Liver (tissue), 2 donors: Measurements from ENCODE around the gene MARVELD1.

Experiments
- CTCF ChIP-seq: fragments of 150-350 bp; IDR thresholded peaks from 2 replicates; pipeline ENCODE4 v1.5.1; 2017; ENCODE audit warnings: improper control_type of control experiment, low read depth, low read length; ENCODE audit not compliant: missing input control
- MAX ChIP-seq: IDR thresholded peaks from 2 replicates; pipeline ENCODE4 v1.6.1; 2016; ENCODE audit warnings: antibody characterized with exemption
- YY1 ChIP-seq: IDR thresholded peaks from 2 replicates; pipeline ENCODE4 v1.6.1; 2016; ENCODE audit warnings: antibody characterized with exemption, mild to moderate bottlenecking
- ZBTB33 ChIP-seq: IDR thresholded peaks from 2 replicates; pipeline ENCODE4 v1.6.1; 2016; ENCODE audit warnings: antibody characterized with exemption
- donor health status: healthy.

- TF ChIP-seq YY1: no peak
- TF ChIP-seq CTCF: no peak
- TF ChIP-seq ZBTB33: no peak
- TF ChIP-seq MAX: no peak
These were observed 33.9 kb upstream of the MARVELD1 start for GRCh38 chr10:97679594-97679993.
